Measurements from ENCODE around the gene NUMA1. TPM values are rescaled to one million over a fixed set of nuclear protein-coding genes. Genes with fewer than 3 reads are reported as not detected.

Gene NUMA1
- total RNA-seq, 1 donor from 2014 or later = 163 TPM

DNA sequence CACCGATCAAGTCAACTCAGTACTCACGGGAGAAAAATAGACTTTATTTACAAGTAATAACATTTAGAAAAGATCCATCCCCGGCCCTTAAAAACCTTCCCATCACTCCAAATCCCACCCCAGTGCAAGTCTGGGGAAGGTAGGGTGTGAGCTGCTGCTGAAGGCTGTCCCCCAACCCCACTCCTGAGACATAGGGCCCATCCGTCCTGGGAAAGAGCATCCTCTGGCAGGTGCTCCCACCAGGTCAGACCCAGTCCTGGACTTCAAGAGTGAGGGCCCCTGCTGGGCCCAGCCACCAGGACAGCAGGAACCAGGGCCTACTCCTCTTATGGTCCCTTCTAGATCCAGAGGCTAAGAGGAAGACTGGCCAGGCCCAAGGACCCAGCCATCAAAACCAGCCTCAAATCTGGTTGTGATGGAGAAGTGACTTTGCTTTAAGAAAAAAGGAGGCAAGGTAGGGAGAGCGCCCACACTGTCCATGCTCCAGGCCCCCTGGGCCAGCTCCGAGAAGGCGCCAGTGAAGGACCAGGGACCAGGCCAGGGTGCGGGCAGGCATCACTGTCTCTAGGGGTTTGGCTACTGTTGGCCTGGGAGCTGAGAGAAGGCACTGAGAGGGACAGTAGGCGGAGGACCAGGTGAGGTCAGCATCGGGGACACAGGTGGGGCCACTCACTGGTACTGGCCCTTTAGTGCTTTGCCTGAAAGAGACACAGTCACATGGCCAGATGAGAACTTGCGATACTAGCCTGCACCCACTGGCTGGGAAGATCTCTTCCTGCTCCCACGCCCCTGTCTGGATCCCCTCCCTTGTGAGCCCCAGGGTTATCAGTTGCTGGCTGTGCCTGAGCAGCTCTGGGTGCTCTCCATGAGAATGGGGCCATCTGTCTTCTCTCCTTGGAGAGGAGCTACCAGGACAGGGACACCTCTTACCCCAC is 77.2 kb downstream of the NUMA1 start:
- intact Hi-C loops (cut with micrococcal nuclease) = no loop called here
- Mint-ChIP-seq H3K27me3 (no peaks in the 10 kb centered on the region), H3K4me3 (no peak overlapping the region), H3K27ac (peak overlapping the region; percentile 30), H3K4me1 (peaks cover 26% of the 10 kb centered on the region), H3K36me3 (ENCODE audit: low read depth) (peaks cover 77% of the 10 kb centered on the region), H3K9me3 (no peaks in the 10 kb centered on the region)
- no peak for ATAC-seq (ENCODE audit: low read depth)
- ChIA-PET POLR2A (interaction anchor here (1.4 kb wide), 1 partner anchor 74 kb away, joined by 4 read pairs; the partner anchor contains the start of genes RNF121 and XNDC1N), CTCF (no interaction called here)
- no peak for TF ChIP-seq CTCF (IDR thresholded peaks at IDR 0.05)
- no peak for DNase-seq

- peaks cover 30% of the 10 kb centered on the region for H3K4me1 Mint-ChIP-seq
- no peaks in the 10 kb centered on the region for H3K9me3 Mint-ChIP-seq
- peak overlapping the region; percentile 30 for H3K27ac Mint-ChIP-seq
- ChIA-PET CTCF (no interaction called here), POLR2A (interaction anchor here (2.1 kb wide), 1 partner anchor 73 kb away, joined by 4 read pairs; the partner anchor contains the start of genes RNF121 and XNDC1N)
- peaks cover 68% of the 10 kb centered on the region for H3K36me3 Mint-ChIP-seq (ENCODE audit: low read depth)
- H3K4me3 Mint-ChIP-seq = no peak overlapping the region
- ATAC-seq (ENCODE audit: low read depth) = no peak
- intact Hi-C loops (cut with micrococcal nuclease) = no loop called here
- TF ChIP-seq CTCF (IDR thresholded peaks at IDR 0.05) = no peak
- no peak for DNase-seq
- H3K27me3 Mint-ChIP-seq = no peaks in the 10 kb centered on the region
These were observed 78.3 kb downstream of the NUMA1 start for GRCh38 chr11:72001834-72002591.

DNA sequence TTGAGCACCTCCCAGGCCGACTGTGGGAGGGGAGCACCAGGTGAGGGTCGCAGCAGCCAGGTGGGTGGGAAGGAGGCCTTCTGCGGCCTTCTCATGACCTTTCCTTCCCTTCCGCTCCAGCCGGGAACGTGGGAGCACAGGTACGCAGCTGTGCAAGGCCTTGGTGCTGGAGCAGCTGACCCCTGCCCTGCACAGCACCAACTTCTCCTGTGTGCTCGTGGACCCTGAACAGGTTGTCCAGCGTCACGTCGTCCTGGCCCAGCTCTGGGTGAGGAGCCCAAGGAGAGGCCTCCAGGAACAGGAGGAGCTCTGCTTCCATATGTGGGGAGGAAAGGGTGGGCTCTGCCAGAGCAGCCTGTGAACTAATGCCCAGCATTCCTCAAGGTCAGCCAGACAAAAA is 79.1 kb downstream of the NUMA1 start:
- TF ChIP-seq CTCF (IDR thresholded peaks at IDR 0.05) = no peak
- DNase-seq (no peak), ATAC-seq (ENCODE audit: low read depth) (no peak)
- H3K27me3 Mint-ChIP-seq = no peaks in the 10 kb centered on the region
- H3K9me3 Mint-ChIP-seq = no peaks in the 10 kb centered on the region
- ChIA-PET CTCF (no interaction called here), POLR2A (interaction anchor here (2.1 kb wide), 1 partner anchor 73 kb away, joined by 4 read pairs; the partner anchor contains the start of genes RNF121 and XNDC1N)
- peaks cover 65% of the 10 kb centered on the region for H3K36me3 Mint-ChIP-seq (ENCODE audit: low read depth)
- peaks cover 35% of the 10 kb centered on the region for H3K4me1 Mint-ChIP-seq
- peak overlapping the region; percentile 20 for H3K27ac Mint-ChIP-seq
- no peak overlapping the region for H3K4me3 Mint-ChIP-seq
- intact Hi-C loops (cut with micrococcal nuclease) = no loop called here

- H3K27ac Mint-ChIP-seq = no peak overlapping the region
- no peak for ATAC-seq (ENCODE audit: low read depth)
- ChIA-PET POLR2A (interaction anchor here (0.6 to 2.1 kb wide), 2 partner anchors 8 to 72 kb away, joined by 3 to 4 read pairs; partner anchors contain the start of genes RNF121 and XNDC1N), CTCF (interaction anchor here (1.6 to 3.3 kb wide), 3 partner anchors 23 to 90 kb away, joined by 5 to 13 read pairs (median 8); no protein-coding TSS in a partner anchor)
- no peaks in the 10 kb centered on the region for H3K9me3 Mint-ChIP-seq
- no peaks in the 10 kb centered on the region for H3K27me3 Mint-ChIP-seq
- intact Hi-C loops (cut with micrococcal nuclease) = no loop called here
- no peak for TF ChIP-seq CTCF (IDR thresholded peaks at IDR 0.05)
- H3K4me1 Mint-ChIP-seq = peaks cover 39% of the 10 kb centered on the region
- no peak overlapping the region for H3K4me3 Mint-ChIP-seq
- H3K36me3 Mint-ChIP-seq (ENCODE audit: low read depth) = peaks cover 56% of the 10 kb centered on the region
- DNase-seq = no peak
These were observed 80.0 kb downstream of the NUMA1 start for GRCh38 chr11:72000202-72000867.
